HEK293 (cell line): ENCODE results near the gene ZNF576.

Experiments used
- CTCF ChIA-PET: fragments of 350-600 bp; formaldehyde crosslinking; extraction: SDS; loops from one replicate; lab custom pipeline; 2021; ENCODE audit warnings: antibody characterized with exemption; lab: Yijun Ruan, JAX
- POLR2A ChIA-PET: fragments of 300-600 bp; formaldehyde crosslinking; extraction: SDS; loops from one replicate; lab custom pipeline; 2020; ENCODE audit warnings: antibody characterized with exemption, inconsistent platforms; lab: Yijun Ruan, JAX
- H3K27ac ChIP-seq: fragments of 200-500 bp; sonication (Bioruptor generic); 2 replicates; pipeline ENCODE4 v1.5.1; 2014; ENCODE audit warnings: low read depth, low read length, control low read depth, inconsistent platforms; ENCODE audit errors: extremely low read depth
- H3K36me3 ChIP-seq, 2 experiments: fragments of 200-500 bp in 1 of 2; sonication (Bioruptor generic) in 1 of 2; 1 replicate in 1 of 2; 2 replicates in 1 of 2; pipeline ENCODE4 v1.5.1; 2014 to 2017; ENCODE audit warnings: inconsistent platforms in 2 of 2, low read length in 2 of 2; ENCODE audit not compliant: control insufficient read depth in 2 of 2, insufficient read depth in 1 of 2
- H3K4me1 ChIP-seq: fragments of 200-500 bp; sonication (Bioruptor generic); 2 replicates; pipeline ENCODE4 v1.5.1; 2014; ENCODE audit warnings: mild to moderate bottlenecking, low read length, inconsistent platforms; ENCODE audit not compliant: control insufficient read depth, insufficient read depth
- H3K4me3 ChIP-seq: 2 replicates; pipeline ENCODE4 v1.5.1; 2011; ENCODE audit warnings: low read depth, mild to moderate bottlenecking, control low read depth, low read length, moderate library complexity
- H3K9me3 ChIP-seq: fragments of 200-500 bp; sonication (Bioruptor generic); 2 replicates; pipeline ENCODE4 v1.5.1; 2014; ENCODE audit warnings: low read depth, low read length, inconsistent platforms; ENCODE audit not compliant: control insufficient read depth, insufficient read depth
- ATF2 ChIP-seq: fragments of 450-650 bp; formaldehyde crosslinking; IDR thresholded peaks from 2 replicates; pipeline ENCODE4 v1.5.1; 2016; ENCODE audit warnings: missing biosample characterization, missing genetic modification characterization, low read depth
- CTCF ChIP-seq: fragments of 450-650 bp; formaldehyde crosslinking; IDR thresholded peaks from 2 replicates; pipeline ENCODE4 v1.5.1; 2016; ENCODE audit warnings: missing biosample characterization, missing genetic modification characterization
- EGR2 ChIP-seq: fragments of 450-650 bp; formaldehyde crosslinking; IDR thresholded peaks from 2 replicates; pipeline ENCODE4 v1.5.1; 2016; ENCODE audit warnings: low read depth, missing biosample characterization, missing genetic modification characterization
- GFI1B ChIP-seq: fragments of 450-650 bp; formaldehyde crosslinking; IDR thresholded peaks from 2 replicates; pipeline ENCODE4 v1.5.1; 2016; ENCODE audit warnings: missing biosample characterization, missing genetic modification characterization
- GLIS1 ChIP-seq: fragments of 450-650 bp; formaldehyde crosslinking; IDR thresholded peaks from 2 replicates; pipeline ENCODE4 v1.5.1; 2016; ENCODE audit warnings: missing biosample characterization, missing genetic modification characterization
- GLIS2 ChIP-seq: fragments of 450-650 bp; formaldehyde crosslinking; IDR thresholded peaks from 2 replicates; pipeline ENCODE4 v1.5.1; 2016; ENCODE audit warnings: missing biosample characterization, missing genetic modification characterization
- HOXD13 ChIP-seq: sonication (generic); formaldehyde crosslinking; IDR thresholded peaks from 2 replicates; pipeline ENCODE4 v1.8.0; 2022; ENCODE audit warnings: missing genetic modification reagents, borderline replicate concordance
- MEIS1 ChIP-seq: sonication (generic); formaldehyde crosslinking; IDR thresholded peaks from 2 replicates; pipeline ENCODE4 v1.8.1; 2022; ENCODE audit warnings: missing genetic modification reagents, mild to moderate bottlenecking, borderline replicate concordance
- MYNN ChIP-seq: fragments of 450-650 bp; formaldehyde crosslinking; IDR thresholded peaks from 2 replicates; pipeline ENCODE4 v1.5.1; 2016; ENCODE audit warnings: missing biosample characterization, missing genetic modification characterization, borderline replicate concordance
- PRDM1 ChIP-seq: fragments of 450-650 bp; formaldehyde crosslinking; IDR thresholded peaks from 2 replicates; pipeline ENCODE4; 2016; ENCODE audit warnings: missing biosample characterization, missing genetic modification characterization
- PRDM10 ChIP-seq: fragments of 450-650 bp; formaldehyde crosslinking; IDR thresholded peaks from 2 replicates; pipeline ENCODE4 v1.5.1; 2016; ENCODE audit warnings: missing biosample characterization, missing genetic modification characterization
- PRDM2 ChIP-seq: fragments of 450-650 bp; formaldehyde crosslinking; IDR thresholded peaks from 2 replicates; pipeline ENCODE4 v1.5.1; 2016; ENCODE audit warnings: missing biosample characterization, missing genetic modification characterization, borderline replicate concordance
- REST ChIP-seq: fragments of 450-650 bp; formaldehyde crosslinking; IDR thresholded peaks from 2 replicates; pipeline ENCODE4 v1.5.1; 2016; ENCODE audit warnings: missing biosample characterization, missing genetic modification characterization
- ZFHX2 ChIP-seq: fragments of 450-650 bp; formaldehyde crosslinking; conservative IDR thresholded peaks from 2 replicates; pipeline ENCODE4 v1.5.1; 2016; ENCODE audit warnings: missing biosample characterization, missing genetic modification characterization
- ZNF239 ChIP-seq: fragments of 450-650 bp; formaldehyde crosslinking; IDR thresholded peaks from 2 replicates; pipeline ENCODE4 v1.5.1; 2016; ENCODE audit warnings: missing biosample characterization, missing genetic modification characterization
- ZNF596 ChIP-seq: fragments of 450-650 bp; IDR thresholded peaks from 2 replicates; pipeline ENCODE4 v1.5.0; 2018; ENCODE audit warnings: missing biosample characterization, mild to moderate bottlenecking, missing genetic modification characterization, moderate library complexity
- ZNF791 ChIP-seq: fragments of 450-650 bp; formaldehyde crosslinking; IDR thresholded peaks from 2 replicates; pipeline ENCODE4 v1.5.1; 2016; ENCODE audit warnings: missing biosample characterization, missing genetic modification characterization

Gene ZNF576

GRCh38 chr19:43555185-43555770, 41.1 kb upstream of the ZNF576 start (continued):
- peak; percentile 79 for TF ChIP-seq PRDM10
- no peak for TF ChIP-seq ATF2
- TF ChIP-seq ZNF596 (tag by site-specific recombination) = no peak
- no peak for TF ChIP-seq GFI1B (tag by site-specific recombination)
- TF ChIP-seq ZNF791 = no peak
- no peak for TF ChIP-seq MEIS1 (CRISPR knock-in tag)
- TF ChIP-seq CTCF (tag by site-specific recombination) = peak; percentile 84
- no peak for TF ChIP-seq REST

- no peaks in the 10 kb centered on the region; the same call in 1 of the 2 replicates for H3K9me3 ChIP-seq
- peaks cover 56 to 91% of the 10 kb centered on the region in 2 experiments for H3K36me3 ChIP-seq
- CTCF ChIA-PET = interaction anchor here (0.7 to 1.7 kb wide), 6 partner anchors 12 to 192 kb away, joined by 3 to 9 read pairs (median 4); no protein-coding TSS in a partner anchor
- peak overlapping the region; percentile 11; the same call in 1 of the 2 replicates for H3K27ac ChIP-seq
- H3K4me1 ChIP-seq = no peaks in the 10 kb centered on the region; the same call in 1 of the 2 replicates
- H3K4me3 ChIP-seq = no peak overlapping the region
- POLR2A ChIA-PET = interaction anchor here (0.5 kb wide), 1 partner anchor 24 kb away, joined by 3 read pairs; no protein-coding TSS in a partner anchor
- TF ChIP-seq GLIS2 (tag by site-specific recombination) = peak; percentile 80
- TF ChIP-seq GLIS1 (tag by site-specific recombination) = peak; percentile 76
- TF ChIP-seq CTCF (tag by site-specific recombination) = peak; percentile 85
- no peak for TF ChIP-seq ZNF239 (tag by site-specific recombination)
- peak; percentile 51 for TF ChIP-seq ZFHX2
- TF ChIP-seq PRDM2 = no peak
- TF ChIP-seq PRDM1 (tag by site-specific recombination) = no peak
- no peak for TF ChIP-seq HOXD13 (CRISPR knock-in tag)
- no peak for TF ChIP-seq MYNN (tag by site-specific recombination)
- peak; percentile 66 for TF ChIP-seq EGR2 (tag by site-specific recombination)
Observed at GRCh38 chr19:43560687-43561086, 35.7 kb upstream of the ZNF576 start.
